ENCODE data around the gene PPP2R1A.

The PPP2R1A gene

DNA sequence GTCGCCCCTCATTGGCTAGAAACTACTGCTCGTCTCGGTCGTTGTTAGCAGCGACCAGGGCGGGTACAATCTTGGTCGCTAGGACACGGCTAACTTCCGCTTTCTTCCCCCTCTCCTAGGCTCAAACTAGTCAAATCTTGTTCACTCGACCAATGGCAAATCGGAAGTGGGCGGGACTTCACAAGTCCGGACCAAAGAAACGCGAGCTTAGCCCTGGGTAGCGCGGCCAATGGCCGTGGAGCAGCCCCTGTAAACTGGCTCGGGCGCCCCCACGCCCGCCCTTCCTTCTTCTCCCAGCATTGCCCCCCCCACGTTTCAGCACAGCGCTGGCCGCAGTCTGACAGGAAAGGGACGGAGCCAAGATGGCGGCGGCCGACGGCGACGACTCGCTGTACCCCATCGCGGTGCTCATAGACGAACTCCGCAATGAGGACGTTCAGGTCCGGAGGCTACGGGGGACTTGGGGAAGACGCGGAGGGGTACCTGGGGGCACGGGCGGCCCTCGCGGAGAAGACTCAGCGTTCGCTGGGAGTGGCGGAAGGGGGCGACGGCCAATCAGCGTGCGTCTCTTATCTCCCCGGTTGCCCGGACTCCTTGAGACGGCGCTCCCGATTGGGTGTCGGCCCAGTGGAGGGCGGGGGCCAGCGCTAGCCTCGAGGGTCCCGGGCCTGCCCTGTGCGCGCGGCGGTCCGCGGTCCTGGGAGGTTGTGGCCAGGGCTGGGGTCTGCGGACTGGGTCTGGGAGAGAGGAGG lies at the start of gene PPP2R1A:
PPP2R1A (plus strand) TSS at position 318 of the 752 bp plus-strand sequence; CDS start at position 363, 45 bp downstream.
- H3K9me3 ChIP-seq, result no peaks in the 10 kb centered on the region
- H3K4me3 ChIP-seq, result peak within 1 kb of the TSS; percentile 87 to 95
- peaks cover 0 to 54% (median 38%) of the 10 kb centered on the region in 4 donors for H3K4me1 ChIP-seq
- TF ChIP-seq CTCF (IDR thresholded peaks at IDR 0.05), result no peak
- peaks cover 0 to 23% (median 17%) of the 10 kb centered on the region in 3 donors for H3K36me3 ChIP-seq
- H3K27ac ChIP-seq, result peak within 1 kb of the TSS; percentile 97 to 100
- peak; percentile 100 for DNase-seq
- intact Hi-C loops (cut with DNase I; ENCODE audit: low total_unique reads), result loop anchor here (2.0 kb wide), 1 partner anchor 51 kb away; the partner anchor contains the start of gene ZNF616
- no peaks in the 10 kb centered on the region for H3K27me3 ChIP-seq

DNA sequence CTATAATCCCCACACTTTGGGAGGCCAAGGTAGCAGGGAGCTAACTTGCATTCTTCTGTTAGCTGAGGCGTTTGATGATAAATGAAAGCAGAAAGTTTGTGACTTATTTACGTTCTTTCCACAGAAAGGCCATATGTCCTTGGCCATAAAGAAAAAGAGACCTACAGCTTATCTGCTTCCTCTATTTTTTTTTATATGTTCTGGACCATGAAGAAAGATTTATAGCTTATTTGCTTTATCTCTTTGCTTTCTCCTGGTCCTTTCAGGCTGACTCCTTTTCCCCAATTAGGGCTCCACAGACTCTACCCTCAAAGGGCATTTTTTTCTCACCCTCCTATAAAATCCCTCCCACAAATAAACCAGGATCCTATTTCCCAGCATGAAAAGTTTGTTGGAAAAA lies 48.6 kb upstream of the PPP2R1A start:
- intact Hi-C loops (cut with DNase I; ENCODE audit: low total_unique reads), result no loop called here
- Histone ChIP-seq H3K4me1 (peaks cover 0 to 21% (median 8%) of the 10 kb centered on the region in 4 donors), H3K27me3 (no peaks in the 10 kb centered on the region), H3K9me3 (no peaks in the 10 kb centered on the region), H3K36me3 (no peaks in the 10 kb centered on the region), H3K4me3 (no peak overlapping the region), H3K27ac (peak overlapping the region in 1 of 2 donors; percentile 90)
- TF ChIP-seq CTCF (IDR thresholded peaks at IDR 0.05), result no peak
- no peak for DNase-seq

GRCh38 chr19:52142001-52142595 lies 47.8 kb upstream of the PPP2R1A start:
- DNase-seq, result no peak

DNA sequence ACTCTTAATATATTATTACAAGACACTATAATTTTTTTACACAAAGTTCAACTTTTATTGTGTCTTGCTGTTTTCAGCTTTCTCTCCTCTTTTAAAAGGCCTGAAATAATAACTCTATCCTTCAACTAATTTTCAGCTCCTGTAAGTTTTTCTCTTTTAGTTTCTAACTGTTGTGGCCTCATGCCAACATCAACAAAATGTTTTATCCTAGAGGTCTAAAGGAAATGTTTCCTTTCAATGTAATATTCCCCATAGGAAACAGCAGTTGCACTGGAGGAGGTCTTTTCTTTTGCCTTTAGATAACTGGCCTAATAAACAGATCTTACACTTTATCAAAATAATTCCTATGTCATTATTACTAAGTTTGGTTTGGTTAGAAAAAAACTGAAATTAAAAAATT lies 41.6 kb upstream of the PPP2R1A start:
- Histone ChIP-seq H3K4me3 (no peak overlapping the region), H3K36me3 (peaks cover 0 to 4% (median 4%) of the 10 kb centered on the region in 3 donors), H3K9me3 (no peaks in the 10 kb centered on the region), H3K27me3 (no peaks in the 10 kb centered on the region), H3K4me1 (peaks cover 0 to 3% (median 0%) of the 10 kb centered on the region in 4 donors), H3K27ac (no peak overlapping the region)
- TF ChIP-seq CTCF (IDR thresholded peaks at IDR 0.05), result no peak
- DNase-seq, result no peak
- intact Hi-C loops (cut with DNase I; ENCODE audit: low total_unique reads), result loop anchor here (5.0 kb wide), 1 partner anchor 69 kb away; no protein-coding TSS in a partner anchor

More at GRCh38 chr19:52142001-52142595, 47.8 kb upstream of the PPP2R1A start:
- Histone ChIP-seq H3K36me3 (no peaks in the 10 kb centered on the region), H3K9me3 (no peaks in the 10 kb centered on the region), H3K27ac (no peak overlapping the region), H3K4me1 (peaks cover 0 to 21% (median 8%) of the 10 kb centered on the region in 4 donors), H3K4me3 (no peak overlapping the region), H3K27me3 (no peaks in the 10 kb centered on the region)
- no peak for TF ChIP-seq CTCF (IDR thresholded peaks at IDR 0.05)
- intact Hi-C loops (cut with DNase I; ENCODE audit: low total_unique reads), result no loop called here

DNA sequence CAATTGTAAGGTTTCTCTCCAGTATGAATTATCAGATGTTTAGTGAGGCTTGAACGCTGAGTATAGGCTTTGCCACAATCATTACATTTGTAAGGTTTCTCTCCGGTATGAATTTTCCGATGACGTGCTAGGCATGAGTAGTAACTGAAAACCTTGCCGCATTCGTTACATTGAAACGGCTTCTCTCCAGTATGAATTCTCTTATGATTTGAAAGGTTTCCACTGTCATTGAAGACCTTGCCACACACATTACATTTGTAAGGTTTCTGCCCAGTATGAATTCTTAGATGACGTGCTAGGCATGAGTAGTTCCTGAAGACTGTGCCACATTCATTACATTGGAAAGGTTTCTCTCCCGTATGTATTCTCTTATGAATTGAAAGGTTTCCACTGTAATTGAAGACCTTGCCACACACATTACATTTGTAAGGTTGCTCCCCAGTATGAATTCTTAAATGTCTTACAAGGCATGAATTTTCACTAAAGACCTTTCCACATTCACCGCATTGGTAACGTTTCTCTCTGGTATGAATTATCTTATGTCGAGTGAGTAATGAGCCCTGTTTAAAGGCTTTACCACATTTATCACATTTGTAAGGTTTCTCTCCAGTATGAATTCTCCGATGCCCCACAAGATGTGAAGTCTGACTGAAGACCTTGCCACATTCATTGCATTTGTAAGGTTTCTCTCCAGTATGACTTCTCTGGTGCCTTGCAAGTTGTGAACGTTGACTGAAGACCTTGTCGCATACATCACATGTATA lies 34.1 kb upstream of the PPP2R1A start:
- H3K9me3 ChIP-seq, result peaks cover 6 to 66% (median 35%) of the 10 kb centered on the region in 3 donors
- no peaks in the 10 kb centered on the region for H3K4me1 ChIP-seq
- DNase-seq, result no peak
- no peak for TF ChIP-seq CTCF (IDR thresholded peaks at IDR 0.05)
- H3K27me3 ChIP-seq, result no peaks in the 10 kb centered on the region
- intact Hi-C loops (cut with DNase I; ENCODE audit: low total_unique reads), result no loop called here
- H3K4me3 ChIP-seq, result no peak overlapping the region
- H3K36me3 ChIP-seq, result peaks cover 66 to 75% (median 75%) of the 10 kb centered on the region in 3 donors
- H3K27ac ChIP-seq, result no peak overlapping the region

Data from tibial artery (tissue), 4 donors.